Bronchial epithelial cell (primary cell): ENCODE measurements around the gene HAUS8. TPM values are rescaled to one million over a fixed set of nuclear protein-coding genes. Genes with fewer than 3 reads are reported as not detected.
"Not testable (repeated sequence)": the region's sequence is repeated elsewhere in the genome, so short reads cannot be mapped to it uniquely, and the experiment has no call there.

ENCODE experiments used
- DNase-seq: peaks from one replicate; pipeline ENCODE4 v3.0.0-alpha.2; 2010; ENCODE audit warnings: low read depth
- FAIRE-seq: peaks from 2 replicates; lab custom pipeline; 2011; peaks lifted over from hg19 to GRCh38; lab: Jason Lieb, UNC
- H3K27me3 ChIP-seq: 2 replicates; pipeline ENCODE4 v1.5.1; 2011; ENCODE audit warnings: low read length; ENCODE audit not compliant: control insufficient read depth, insufficient read depth
- H3K36me3 ChIP-seq: 2 replicates; pipeline ENCODE4 v1.5.1; 2011; ENCODE audit warnings: low read length; ENCODE audit not compliant: control insufficient read depth, insufficient read depth
- H3K4me3 ChIP-seq: 2 replicates; pipeline ENCODE4 v1.5.1; 2011; ENCODE audit warnings: mild to moderate bottlenecking, low read depth, low read length, control low read depth
- CTCF ChIP-seq: IDR thresholded peaks from 2 replicates; pipeline ENCODE4 v1.5.1; 2011; ENCODE audit warnings: mild to moderate bottlenecking, moderate library complexity, low read length, control low read depth, inconsistent platforms; ENCODE audit not compliant: insufficient read depth, severe bottlenecking
- total RNA-seq: library from RNA; depleted of rRNA; stranded (reverse); fragments of >200 nt; gene quantifications from 2 replicates; pipeline ENCODE4 v1.2.1, GENCODE V29; 2014

HAUS8 gene
- total RNA-seq, 1 donor from 2014 or later, result 1.3 TPM

- peaks cover under 1% of the 10 kb centered on the region for H3K27me3 ChIP-seq
- H3K4me3 ChIP-seq, result no peak overlapping the region
- no peaks in the 10 kb centered on the region for H3K36me3 ChIP-seq
- no peak for FAIRE-seq
- no peak for TF ChIP-seq CTCF
- no peak for DNase-seq
Measured at GRCh38 chr19:17020823-17021222, 54.4 kb downstream of the HAUS8 start.

- H3K36me3 ChIP-seq, result no peaks in the 10 kb centered on the region
- DNase-seq (no peak), FAIRE-seq (peak; percentile 58)
- no peak overlapping the region for H3K4me3 ChIP-seq
- no peaks in the 10 kb centered on the region for H3K27me3 ChIP-seq
- TF ChIP-seq CTCF, result no peak
Measured at GRCh38 chr19:17020385-17020784, 54.9 kb downstream of the HAUS8 start.

GRCh38 chr19:17014212-17014861 lies 60.9 kb downstream of the HAUS8 start:
- H3K4me3 ChIP-seq, FAIRE-seq, H3K27me3 ChIP-seq, H3K36me3 ChIP-seq: not testable (repeated sequence)
- peak; percentile 72 for DNase-seq

- no peak for DNase-seq
- no peak for FAIRE-seq
- Histone ChIP-seq H3K36me3 (no peaks in the 10 kb centered on the region), H3K4me3 (no peak overlapping the region), H3K27me3 (no peaks in the 10 kb centered on the region)
- no peak for TF ChIP-seq CTCF
Measured at GRCh38 chr19:17011485-17011884, 63.8 kb downstream of the HAUS8 start.

GRCh38 chr19:17006579-17006978 lies 68.7 kb downstream of the HAUS8 start:
- Histone ChIP-seq H3K36me3 (no peaks in the 10 kb centered on the region), H3K4me3 (no peak overlapping the region), H3K27me3 (no peaks in the 10 kb centered on the region)
- FAIRE-seq (no peak), DNase-seq (no peak)
- no peak for TF ChIP-seq CTCF

- FAIRE-seq (no peak), DNase-seq (no peak)
- Histone ChIP-seq H3K4me3 (no peak overlapping the region), H3K27me3 (no peaks in the 10 kb centered on the region), H3K36me3 (no peaks in the 10 kb centered on the region)
- TF ChIP-seq CTCF, result no peak
Measured at GRCh38 chr19:17005000-17005399, 70.3 kb downstream of the HAUS8 start.
